ENCODE measurements around the gene MOK. TPM values are rescaled to one million over a fixed set of nuclear protein-coding genes. Genes with fewer than 3 reads are reported as not detected.
"Not testable (repeated sequence)": the region's sequence is repeated elsewhere in the genome, so short reads cannot be mapped to it uniquely, and the experiment has no call there.

Gene MOK
- total RNA-seq, 1 donor from 2014 or later: 2.3 TPM

- TF ChIP-seq, protein P1, sequence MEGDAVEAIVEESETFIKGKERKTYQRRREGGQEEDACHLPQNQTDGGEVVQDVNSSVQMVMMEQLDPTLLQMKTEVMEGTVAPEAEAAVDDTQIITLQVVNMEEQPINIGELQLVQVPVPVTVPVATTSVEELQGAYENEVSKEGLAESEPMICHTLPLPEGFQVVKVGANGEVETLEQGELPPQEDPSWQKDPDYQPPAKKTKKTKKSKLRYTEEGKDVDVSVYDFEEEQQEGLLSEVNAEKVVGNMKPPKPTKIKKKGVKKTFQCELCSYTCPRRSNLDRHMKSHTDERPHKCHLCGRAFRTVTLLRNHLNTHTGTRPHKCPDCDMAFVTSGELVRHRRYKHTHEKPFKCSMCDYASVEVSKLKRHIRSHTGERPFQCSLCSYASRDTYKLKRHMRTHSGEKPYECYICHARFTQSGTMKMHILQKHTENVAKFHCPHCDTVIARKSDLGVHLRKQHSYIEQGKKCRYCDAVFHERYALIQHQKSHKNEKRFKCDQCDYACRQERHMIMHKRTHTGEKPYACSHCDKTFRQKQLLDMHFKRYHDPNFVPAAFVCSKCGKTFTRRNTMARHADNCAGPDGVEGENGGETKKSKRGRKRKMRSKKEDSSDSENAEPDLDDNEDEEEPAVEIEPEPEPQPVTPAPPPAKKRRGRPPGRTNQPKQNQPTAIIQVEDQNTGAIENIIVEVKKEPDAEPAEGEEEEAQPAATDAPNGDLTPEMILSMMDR (conservative IDR thresholded peaks at IDR 0.05; ENCODE audit: low read depth, low read length): no peak
- no peak for DNase-seq (ENCODE audit: low read depth)
- H3K4me3 ChIP-seq (ENCODE audit: low read depth, low read length): no peak overlapping the region
These were observed 29.1 kb upstream of the MOK start for GRCh38 chr14:102333795-102334705.

GRCh38 chr14:102333390-102333789, 28.4 kb upstream of the MOK start:
- H3K4me3 ChIP-seq (ENCODE audit: low read depth, low read length): no peak overlapping the region
- DNase-seq (ENCODE audit: low read depth): no peak
- TF ChIP-seq, protein P1 (conservative IDR thresholded peaks at IDR 0.05; ENCODE audit: low read depth, low read length): no peak

- no peak overlapping the region for H3K4me3 ChIP-seq (ENCODE audit: low read depth, low read length)
- no peak for DNase-seq (ENCODE audit: low read depth)
- TF ChIP-seq, protein P1 (conservative IDR thresholded peaks at IDR 0.05; ENCODE audit: low read depth, low read length): no peak
These were observed 25.8 kb upstream of the MOK start for GRCh38 chr14:102330806-102331205.

DNA sequence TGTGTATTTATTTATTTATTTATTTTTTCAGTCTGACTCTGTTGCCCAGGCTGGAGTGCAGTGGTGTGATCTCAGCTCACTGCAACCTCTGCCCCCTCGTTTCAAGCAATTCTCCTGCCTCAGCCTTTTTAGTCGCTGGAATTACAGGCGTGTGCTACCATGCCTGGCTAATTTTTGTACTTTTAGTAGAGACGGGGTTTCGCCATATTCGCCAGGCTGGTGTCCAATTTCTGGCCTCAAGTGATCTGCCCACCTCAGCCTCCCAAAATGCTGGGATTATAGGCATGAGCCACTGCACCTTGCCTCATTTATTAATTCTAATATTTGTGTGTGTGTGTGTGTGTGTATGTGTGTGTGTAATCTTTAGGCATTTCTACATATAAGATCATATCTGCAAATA, 24.4 kb upstream of the MOK start:
- not testable (repeated sequence) for DNase-seq (ENCODE audit: low read depth); H3K4me3 ChIP-seq (ENCODE audit: low read depth, low read length)

- DNase-seq (ENCODE audit: low read depth): no peak
- no peak overlapping the region for H3K4me3 ChIP-seq (ENCODE audit: low read depth, low read length)
- TF ChIP-seq, protein P1 (conservative IDR thresholded peaks at IDR 0.05; ENCODE audit: low read depth, low read length): no peak
These were observed 21.6 kb upstream of the MOK start for GRCh38 chr14:102326583-102326982.

DNA sequence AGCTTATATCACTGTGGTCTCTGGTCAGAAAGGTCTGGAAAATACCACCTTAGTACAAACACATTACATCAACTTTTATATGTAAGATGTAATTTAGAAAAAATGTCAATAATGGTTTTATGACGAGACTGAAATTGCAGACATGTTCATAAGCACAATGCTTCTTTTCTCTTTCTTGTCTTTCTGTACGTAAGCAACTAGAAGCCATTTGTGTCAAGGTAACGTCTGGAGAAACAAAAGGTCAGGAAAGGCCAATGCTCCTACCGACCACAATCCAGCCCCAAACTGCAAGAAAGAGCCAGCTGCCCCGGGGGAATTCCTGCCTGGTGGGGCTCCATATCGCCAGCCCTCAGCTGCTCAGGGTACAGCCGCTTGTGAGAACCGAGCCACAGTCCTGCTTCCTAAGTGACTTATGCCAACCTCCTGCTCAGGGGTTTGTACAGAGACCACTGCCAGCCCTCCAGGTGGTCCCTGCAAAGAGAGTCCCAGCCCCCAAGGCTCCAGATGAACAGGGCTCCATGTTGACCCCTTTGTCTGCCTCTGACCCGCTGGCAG, 20.9 kb upstream of the MOK start:
- no peak for DNase-seq (ENCODE audit: low read depth)
- no peak overlapping the region for H3K4me3 ChIP-seq (ENCODE audit: low read depth, low read length)
- TF ChIP-seq, protein P1 (conservative IDR thresholded peaks at IDR 0.05; ENCODE audit: low read depth, low read length): no peak

- no peak for DNase-seq (ENCODE audit: low read depth)
- TF ChIP-seq, protein P1 (conservative IDR thresholded peaks at IDR 0.05; ENCODE audit: low read depth, low read length): peak; percentile 78
- no peak overlapping the region for H3K4me3 ChIP-seq (ENCODE audit: low read depth, low read length)
These were observed 18.1 kb upstream of the MOK start for GRCh38 chr14:102323102-102323501.
